Limb (tissue), 2 donors: ENCODE results near the gene LAMTOR1.

Experiments used
- DNase-seq, 2 donors: peaks; one replicate each; pipeline ENCODE4 v3.0.0-alpha.2; 2016; ENCODE audit errors: extremely low spot score in 2 of 2

The LAMTOR1 gene

DNA sequence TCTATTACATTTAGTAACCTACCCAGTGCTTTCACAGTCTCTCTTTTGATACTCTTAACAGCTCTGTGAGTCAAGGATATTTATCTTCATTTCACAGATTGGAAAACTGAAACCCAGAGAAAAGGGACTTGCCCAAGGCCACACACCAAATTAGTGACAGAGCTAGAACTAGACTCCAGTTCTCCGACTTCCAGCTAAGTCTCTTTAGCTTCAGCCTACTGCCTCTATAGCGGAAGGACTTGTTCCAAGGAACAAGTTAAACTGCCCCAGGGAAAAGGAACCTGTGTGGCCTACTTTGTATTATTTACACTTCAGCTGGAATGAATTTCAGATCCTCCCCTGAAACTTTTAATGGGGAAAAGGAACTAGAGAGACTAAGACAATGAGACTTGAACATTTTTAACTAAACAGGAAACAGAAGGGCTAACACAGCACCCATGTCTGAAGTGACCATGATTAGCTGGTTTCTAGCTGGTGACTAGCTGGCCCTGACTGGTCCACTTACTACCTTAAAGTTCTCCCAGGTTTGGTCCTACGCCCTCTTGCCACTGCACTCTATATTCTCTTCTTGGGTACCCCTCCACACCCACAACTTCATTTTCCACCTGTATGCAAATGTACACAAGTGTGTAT lies 21.2 kb downstream of the LAMTOR1 start:
- no peak for DNase-seq

DNA sequence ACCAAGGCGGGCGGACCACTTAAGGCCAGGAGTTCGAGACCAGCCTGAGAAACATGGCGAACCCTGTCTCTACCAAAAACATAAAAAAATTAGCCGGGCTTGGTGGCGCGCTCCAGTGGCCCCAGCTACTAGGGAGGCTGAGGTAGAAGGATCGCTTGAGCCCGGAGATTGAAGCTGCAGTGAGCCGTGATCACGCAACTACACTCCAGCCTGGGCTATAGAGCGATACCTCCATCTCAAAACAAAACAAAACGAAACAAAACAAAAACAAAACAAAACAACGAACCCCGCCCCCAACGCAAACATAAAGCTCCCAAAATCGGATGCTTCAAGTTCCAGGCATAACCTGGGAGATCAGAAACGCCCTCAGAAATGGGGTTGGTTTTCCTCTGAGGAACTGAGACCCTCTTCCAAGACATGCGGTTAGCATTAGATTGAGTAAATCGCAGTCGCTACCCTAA lies 21.9 kb downstream of the LAMTOR1 start:
- DNase-seq: no peak

DNA sequence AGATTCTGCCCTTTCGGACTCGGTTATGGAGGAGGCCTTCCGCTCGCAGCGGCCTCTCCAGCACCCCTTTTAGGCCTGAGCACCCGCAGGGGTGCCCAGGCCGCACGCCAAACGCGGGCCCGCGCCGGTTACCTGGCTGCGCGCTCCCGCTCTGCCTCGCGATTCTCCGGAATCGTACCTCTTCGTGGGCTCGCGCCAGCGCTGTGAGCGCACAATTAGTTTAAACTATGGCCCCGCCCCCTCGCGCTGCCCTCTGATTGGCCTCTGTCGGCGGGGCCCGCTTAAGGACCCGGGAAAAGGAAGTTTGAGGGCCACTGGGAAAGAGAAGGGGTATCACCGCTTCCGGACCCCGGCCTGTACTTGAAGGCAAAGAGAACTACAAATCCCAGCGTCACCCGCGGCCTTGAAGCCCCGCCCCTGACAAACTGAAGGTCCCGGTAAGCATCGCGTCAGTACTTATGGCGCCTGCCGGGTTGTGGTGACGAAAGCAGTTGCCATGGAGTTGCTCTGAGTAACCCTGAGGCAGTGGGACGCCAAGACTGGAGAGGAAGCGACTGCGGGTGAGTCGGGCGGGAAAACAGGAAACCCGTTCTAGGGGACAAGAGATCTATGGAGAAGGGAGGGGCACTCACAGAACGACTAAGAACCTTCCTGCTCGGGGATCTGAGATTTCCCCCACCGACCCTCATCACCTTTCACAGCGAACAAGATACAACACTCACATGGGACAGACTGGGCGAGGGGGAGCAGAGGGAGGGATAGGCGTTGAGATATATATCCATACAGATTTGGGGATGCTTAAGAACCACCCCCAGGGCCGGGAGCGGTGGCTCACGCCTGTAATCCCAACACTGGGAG lies 22.5 kb downstream of the LAMTOR1 start, which contains the start of the genes LRRC51 and NUMA1:
Gene LRRC51, plus strand, starts transcription at position 525 of the 858 bp plus-strand sequence. CDS start 8,234 bp downstream, outside the sequence.
Gene NUMA1, minus strand, starts transcription at position 217 of the 858 bp plus-strand sequence. CDS start 44,599 bp downstream, outside the sequence.
- peak; percentile 99 to 100 for DNase-seq

DNA sequence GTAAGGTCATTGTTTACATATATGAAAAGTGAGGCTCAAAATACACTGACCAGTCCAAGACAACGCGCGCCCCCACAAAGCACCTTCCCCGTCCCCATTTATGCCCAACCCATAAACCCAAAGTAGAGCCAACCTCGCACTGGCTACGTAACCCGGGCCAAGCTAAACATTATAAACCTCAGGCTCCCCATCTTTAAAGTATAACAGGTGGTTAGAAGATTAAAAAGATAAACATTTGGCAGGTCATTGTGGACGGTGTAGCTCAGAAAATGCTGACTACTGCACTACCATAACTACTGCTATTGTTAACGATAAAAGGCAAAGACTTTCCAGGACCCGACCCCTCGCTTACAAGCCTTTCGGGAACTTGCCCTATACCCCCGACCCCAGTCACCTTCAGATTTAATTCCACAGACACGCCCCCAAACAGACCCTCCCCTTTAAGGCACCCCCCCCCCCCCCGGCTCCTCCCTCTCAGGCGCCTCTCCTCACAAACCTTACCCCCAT lies 23.2 kb downstream of the LAMTOR1 start:
- DNase-seq: peak in 1 of 2 donors; percentile 32

DNA sequence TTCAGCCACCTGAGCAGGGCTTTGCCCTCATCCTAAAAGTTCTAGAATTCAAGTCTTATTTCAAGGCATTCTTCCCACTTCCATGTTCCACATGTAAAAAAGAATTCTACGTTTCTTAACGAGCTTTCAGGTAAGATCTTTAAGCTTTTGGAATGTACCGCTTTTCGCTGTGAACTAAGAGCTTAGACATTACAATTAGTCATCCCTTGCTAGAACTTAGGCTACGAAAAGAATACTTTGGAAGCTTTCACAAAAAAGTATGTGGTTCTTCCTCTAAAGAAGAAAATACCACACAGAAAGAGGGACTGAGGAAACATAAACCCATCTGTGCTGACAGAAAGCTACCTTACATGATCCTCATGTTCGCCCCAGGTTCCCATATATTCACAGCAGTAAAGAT lies 24.6 kb downstream of the LAMTOR1 start:
- no peak for DNase-seq

DNA sequence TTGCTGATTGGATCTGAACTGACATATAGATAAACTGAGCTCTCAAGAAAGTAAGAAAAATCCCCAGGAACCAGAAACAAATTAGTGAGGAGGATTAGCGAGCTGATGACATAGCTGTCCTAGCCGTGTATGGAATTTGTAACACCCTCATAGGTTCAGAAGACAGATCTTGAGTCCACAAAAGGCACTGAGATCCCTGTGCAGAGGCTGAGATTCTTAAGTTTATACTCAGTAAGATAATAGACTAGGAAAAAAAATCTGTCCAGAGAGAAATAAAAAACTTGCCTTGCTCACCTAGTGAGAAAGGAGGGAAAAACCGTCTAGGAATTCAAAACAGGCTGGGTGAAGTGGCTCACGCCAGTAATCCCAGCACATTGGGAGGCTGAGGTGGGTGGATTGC lies 27.3 kb downstream of the LAMTOR1 start:
- no peak for DNase-seq

DNA sequence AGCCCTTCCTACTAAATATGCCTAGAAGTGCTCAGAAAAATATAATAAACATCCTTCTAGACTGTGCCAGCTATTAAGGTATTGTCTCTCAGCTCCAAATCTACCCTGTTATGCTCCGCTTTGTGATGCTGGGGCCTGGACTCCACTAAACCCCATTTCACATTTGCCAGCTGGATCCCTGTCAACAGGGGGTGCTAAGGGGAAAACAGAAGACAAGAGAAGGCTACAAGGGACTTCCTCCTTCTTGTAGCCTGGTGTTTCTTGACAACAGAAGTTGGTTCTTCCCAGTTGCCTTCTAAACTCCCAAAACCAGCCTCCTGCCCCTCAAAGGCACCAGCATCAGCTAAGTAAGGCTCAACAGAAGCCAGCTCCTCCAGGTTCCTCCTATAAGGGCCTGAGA lies 28.0 kb downstream of the LAMTOR1 start:
- no peak for DNase-seq

DNA sequence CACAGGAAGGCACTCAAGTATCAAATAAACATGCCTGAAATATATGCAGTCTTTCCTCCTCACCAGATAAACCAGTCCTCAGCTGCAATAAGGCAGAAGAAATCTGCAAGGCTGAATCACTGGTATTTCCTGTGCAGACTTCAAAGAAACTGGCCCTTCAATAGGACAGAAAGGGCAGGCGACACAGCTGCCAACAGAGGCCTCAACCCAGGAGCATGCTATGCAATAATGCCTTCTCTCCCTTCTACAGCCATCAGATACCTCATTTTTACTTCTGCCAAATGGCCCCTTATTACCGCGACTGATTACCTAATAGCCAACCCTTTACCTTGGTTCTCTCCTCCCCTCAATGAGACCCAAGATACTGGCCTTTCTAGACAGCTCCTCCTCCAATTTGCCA lies 30.7 kb downstream of the LAMTOR1 start:
- DNase-seq: no peak

DNA sequence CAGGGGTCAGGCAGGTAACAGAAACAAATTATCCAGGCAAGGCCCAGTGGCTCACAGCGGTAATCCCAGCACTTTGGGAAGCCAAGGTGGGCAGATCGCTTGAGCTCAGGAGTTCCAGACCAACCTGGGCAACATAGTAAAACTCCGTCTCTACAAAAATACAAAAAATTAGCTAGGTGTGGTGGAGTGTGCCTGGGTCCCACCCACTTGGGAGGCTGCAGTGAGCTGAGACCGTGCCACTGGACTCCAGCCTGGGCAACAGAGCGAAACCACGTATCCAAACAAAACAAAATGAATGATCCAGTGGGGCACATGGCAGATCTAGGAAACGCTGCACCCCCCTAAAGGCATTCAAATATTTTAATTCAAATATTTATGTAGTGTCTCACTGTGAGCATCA lies 32.6 kb downstream of the LAMTOR1 start:
- DNase-seq: no peak

DNA sequence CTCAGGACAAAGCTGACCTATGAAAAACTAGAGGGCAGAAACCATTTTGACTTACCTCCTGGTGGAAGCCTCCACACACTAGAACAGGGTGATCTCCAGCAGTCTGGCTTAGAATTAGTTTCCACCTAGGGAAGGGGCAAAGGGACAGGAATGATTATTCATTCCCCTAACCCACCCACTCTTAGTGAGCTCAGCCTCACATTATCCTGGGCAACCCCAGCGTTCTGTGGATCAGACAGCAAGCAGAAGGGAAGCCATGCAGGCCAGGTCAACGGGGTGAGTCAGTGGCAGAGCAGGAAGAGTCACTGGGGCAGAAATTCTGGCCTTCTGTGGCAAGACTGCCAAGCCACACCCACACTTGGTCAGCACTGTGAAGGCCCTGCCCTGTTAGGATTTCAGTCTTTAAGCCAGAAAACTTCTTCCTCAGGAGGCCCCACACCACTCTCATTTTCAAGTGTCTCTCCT lies 33.3 kb downstream of the LAMTOR1 start:
- DNase-seq: no peak

DNA sequence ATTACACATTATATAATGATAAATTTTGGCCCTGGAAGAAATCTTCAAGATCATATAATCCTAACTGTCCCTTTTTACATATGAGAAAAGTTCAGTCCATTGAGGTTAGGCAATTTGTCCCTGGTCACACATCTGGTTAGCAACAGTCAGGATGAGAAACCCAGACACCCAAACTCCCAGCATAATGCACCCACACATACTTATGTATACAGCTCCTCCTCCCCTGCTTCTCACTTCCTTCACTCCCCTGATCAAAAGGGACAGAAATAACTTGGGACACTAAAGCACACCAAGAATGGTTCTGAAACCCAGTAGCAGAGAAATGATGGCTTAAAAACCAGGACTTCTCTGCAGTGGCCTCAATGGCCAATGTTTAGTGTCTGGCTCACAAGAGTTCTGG lies 33.9 kb downstream of the LAMTOR1 start:
- no peak for DNase-seq

DNA sequence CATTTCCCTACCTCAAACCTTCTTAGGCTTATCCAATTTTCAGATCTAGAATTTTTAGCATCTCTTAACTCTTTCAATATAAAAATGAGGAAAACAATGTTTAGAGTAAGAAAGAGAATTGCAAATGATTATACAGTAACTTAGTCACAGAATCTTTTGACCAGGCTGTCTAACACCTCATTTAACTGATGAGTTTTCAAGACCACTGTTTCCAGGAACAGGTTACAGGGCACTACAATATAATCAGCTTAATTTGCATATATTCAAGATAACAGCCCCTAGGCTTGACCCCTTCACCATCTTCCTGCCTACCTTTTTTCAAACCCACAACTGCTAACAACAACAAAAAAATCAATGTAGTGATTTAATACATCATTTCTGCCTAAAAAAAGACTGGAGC lies 35.4 kb downstream of the LAMTOR1 start:
- no peak for DNase-seq

DNA sequence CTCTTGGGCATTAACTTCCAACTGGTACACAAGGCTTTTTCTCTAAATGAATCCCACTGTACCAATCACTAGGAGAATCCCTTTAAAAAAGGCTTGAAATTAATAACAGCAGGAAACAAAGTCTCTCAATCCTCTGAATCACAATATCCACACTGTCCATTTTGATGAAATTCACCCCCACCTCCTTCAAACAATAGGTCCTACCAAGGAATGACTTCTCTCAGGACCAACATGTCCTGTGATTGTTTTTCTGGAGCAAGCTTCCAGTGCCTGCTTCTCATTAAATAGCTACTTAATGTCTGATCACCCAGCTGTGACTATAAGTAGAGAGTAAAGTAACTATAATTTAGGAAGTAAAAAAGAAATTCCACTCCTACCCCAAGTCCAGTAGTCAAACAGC lies 35.8 kb downstream of the LAMTOR1 start:
- DNase-seq: no peak

DNA sequence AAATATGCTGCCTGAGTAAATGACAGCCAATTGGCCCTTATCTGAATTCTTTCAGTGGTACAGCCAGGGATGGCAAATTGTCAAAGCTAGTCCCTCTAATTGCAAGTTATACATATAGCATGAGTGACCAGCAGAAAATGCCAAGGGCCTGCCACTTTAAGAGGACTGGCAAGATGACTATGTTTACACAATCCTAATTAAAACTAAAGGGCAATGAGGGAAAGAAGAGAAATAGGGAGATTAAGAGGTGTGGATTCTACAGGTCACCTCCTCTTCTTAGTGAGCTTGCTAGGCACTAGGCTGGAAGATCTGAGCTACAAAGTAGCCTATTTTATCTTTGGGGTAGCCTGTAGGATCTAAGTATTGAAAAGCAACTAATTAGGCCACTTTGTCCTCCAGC lies 36.2 kb downstream of the LAMTOR1 start:
- no peak for DNase-seq

DNA sequence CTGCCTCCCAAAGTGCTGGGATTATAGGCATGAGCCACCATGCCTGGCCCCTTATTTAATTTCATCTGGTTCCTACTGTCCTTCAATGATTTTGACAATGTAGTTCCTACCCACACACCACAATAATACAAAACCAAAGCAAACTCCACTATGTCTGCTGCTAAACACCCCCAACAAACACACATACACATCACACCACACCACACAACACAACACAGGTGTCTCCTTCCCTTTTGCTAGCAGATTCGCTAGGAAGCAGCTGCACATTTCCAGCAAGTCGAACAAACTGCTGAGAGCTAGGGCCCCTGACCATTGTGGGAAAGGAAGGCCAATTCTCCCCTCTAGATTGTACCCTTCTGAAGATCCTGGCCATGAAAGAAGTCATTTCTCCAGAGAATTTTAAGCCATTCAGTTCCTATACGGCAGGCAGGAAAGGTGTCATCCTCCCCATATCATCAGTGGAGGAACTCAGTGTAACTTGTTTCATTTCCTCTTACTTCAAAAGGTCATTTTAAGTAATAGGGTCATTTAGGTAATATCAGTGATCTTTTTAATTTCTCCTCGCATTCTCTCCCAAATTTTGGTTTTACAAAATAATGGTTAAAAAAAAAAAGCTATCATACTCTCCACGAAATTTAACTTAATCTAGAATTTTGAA lies 41.2 kb downstream of the LAMTOR1 start:
- DNase-seq: no peak

DNA sequence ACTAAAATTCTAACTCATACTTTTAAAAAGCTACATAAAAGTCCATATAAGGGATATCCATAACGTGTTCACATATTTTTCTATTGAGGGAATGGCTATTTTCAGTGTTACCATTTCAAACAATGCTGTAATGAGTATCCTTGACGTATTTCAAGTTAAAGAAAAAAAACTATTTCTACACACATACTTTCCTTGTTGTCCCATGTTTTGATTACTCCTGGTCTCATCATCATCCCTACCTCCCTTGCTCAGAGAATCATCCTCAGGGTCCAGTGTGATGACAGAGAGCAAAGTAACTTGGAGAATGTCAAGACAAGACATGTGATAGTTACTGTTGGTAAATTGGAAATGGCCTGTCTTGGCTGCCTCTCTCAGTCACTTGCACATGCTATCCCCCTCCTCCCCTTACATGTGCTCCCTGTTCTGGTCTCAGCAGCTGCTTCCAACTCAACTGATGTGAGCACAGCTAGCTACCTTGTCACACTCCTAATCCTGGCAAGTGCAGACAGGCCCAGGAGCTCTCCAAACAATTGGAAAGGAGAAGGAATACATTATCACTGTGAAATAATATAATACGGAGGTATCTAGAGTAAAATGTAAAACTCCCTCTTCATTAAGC lies 44.6 kb downstream of the LAMTOR1 start:
- DNase-seq: no peak

DNA sequence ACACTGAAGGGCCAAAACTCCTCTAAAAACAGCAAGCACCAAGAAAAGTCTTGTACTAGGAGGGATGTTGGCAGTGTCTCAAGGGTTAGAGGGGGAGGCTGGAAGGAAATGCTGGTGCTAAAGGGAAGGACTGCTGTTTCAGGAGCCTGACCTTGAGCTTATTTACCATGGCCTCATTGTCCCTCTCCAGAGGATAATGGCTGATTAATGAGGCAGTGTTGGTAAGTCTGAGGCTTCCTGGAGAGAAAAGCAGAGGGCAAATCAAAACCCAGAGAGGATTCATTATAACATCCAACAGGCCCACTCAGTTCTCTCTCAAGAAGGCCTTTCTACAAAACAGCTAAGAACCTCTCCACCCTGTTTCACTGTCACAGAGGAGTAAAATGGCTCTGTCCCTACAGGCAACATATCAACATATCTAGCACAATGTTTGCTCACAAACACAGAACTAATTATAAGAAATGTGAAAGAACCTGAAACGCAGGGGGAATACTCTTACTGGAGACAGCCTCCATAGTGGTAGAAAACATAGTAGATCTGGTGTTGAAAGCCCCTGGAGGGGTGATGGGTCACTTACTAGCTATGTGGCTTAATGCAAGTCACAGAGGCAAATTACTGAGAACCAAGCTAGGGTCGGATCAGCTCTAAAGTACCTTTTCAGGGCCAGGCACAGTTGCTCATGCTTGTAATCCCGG lies 54.2 kb downstream of the LAMTOR1 start:
- no peak for DNase-seq
